ENCODE results near the gene FAM13A.

FAM13A gene

DNA sequence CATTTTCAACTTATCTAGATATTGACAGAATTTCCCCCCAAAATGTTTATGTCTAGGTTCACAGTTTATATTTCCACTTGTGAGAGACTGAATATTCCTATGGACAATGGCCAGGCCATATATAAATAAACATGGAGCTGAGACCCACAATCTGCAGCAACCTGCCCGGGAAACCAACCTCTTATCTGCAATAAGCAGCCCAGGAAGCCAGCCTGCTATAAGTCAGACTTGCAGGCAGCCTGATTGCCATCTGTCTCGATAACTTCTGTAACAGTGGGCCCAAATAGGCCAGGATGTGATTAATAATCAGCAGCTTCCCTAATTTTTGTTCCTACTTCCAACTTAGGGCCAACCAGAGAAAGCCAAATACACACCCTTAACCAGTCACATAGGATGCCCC lies 354.2 kb downstream of the FAM13A start:
- DNase-seq: no peak

DNA sequence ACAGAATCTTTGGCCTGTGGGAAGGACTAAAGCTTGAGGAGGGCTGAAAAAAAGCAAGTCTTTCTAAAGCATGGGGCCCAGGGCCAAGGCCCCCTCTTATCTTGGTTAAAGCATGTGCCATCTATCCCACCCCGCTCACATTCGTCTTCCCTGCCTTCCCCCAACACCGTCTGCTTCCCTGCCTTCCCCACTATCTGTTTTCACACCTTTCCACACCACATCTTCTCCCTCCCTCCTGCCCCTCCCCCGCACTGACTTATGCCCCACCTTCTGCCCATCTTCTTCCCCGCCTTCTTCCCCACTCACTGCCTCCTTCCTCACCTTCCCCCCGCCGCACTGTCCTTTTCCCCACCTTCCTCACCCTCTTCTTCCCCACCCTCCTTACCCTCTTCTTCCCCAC lies 358.5 kb downstream of the FAM13A start:
- no peak for DNase-seq

DNA sequence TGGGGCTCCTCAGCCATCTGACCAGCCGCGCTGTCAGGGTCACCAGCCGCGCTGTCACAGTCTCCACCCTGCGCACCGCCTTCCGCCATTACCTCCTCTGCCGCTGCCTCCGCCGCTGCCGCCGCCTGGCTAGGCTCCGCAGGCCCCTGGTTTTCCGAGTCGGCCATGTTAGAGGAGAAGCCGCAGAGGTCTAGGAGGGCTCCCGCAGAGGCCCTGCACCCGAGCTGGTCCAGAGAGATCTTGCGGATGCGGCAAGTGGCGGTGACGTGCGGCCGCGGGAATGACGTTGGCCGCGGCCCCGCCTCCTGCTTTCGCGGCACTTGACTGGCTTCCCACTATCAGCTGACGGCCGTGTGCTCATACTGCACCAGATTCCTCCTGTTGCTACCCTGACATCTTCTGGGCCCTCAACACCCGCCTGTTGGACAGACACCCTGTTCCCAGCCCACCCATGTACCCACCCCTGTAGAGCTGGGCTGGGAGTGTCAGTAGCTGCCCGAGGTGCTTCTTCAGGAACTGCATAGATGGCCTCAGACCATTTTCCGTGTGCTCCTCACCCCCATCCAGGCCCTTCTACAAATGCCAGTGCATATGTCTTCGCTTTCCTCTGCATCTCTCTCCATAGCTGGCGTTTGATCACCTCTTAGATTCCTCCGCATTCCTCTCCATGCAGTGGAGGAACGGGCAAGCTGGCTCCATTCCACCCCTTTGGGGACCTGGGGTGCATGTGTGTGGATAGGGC lies 359.2 kb downstream of the FAM13A start, which contains the start of gene NAP1L5:
Gene NAP1L5 (minus strand): TSS at position 242 of the 742 bp plus-strand sequence. CDS start 75 bp downstream, at position 167.
- no peak for DNase-seq

DNA sequence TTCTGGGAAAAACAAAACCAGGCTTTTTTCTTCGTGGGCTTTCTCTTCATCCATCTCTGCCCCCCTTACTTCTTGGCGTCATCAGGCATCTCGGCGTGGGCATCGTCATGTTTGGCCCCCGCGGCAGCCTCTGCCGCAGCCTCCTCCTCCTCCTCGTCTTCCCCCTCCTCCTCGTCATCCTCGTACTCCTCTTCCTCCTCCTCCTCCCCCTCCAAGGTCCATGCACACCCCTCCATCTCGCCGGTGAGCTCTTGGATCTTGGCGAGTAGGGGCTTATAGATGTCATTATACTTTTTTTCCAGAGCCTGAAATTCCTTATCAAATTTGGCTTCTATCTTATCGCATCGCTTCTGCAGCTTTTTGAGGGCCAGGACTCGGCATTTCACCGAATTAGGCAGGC lies 359.8 kb downstream of the FAM13A start:
- no peak for DNase-seq

DNA sequence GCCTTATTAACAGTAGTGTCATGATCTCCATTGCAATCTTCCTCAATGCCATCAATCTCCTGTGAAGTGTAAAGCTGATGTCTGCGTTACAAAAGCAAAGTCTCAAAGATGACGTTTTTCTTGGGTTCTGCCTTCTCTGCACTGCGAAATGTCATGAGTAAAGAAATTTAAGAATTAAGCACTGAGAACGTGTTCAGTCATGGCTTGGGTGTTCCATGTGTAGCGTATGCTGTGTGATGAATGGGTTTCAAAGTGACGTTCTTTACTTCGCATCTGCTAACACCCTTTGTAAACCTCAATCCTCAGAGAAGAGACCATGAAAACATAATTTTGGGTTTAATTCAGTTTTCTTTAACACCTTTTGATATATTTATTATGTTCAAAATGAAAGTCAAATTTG lies 360.4 kb downstream of the FAM13A start:
- DNase-seq: no peak

DNA sequence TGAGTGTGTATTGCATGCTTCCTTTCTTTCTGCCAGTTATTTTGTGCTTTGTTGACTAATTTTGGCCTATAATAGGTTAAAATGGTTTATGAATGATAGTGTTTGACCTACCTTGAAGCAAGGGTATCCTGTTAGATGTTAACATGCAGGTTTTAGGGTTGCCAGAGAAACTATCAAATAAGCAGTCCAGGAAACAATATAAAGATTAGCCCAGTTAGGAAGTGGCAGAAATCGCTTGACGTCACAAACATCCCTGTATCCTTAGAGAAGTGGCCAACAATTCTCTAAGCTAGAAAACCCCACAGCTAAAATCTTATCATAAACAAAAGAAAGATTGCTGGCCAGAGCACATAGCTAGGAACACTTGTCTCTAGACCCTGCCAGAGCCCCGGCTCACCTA lies 363.2 kb downstream of the FAM13A start:
- no peak for DNase-seq

DNA sequence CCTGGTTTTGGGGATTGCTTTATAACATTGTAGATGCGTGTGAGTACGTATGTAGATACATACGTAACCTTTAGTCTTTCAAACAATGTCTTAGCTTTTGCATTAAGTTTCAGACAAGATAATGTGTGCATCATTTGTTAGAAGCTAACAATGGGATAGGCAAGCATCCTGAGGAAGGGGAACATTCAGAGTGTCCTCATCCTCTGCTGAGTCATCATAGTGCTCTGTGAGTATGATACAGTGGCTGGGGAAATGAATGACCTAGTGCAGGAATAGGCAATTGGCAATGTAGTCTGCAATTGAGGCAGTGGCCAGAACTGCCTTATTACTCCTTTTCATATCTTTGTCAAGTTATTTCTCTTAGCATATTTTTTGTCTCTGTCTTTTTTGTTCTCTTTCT lies 366.6 kb downstream of the FAM13A start:
- DNase-seq: no peak

DNA sequence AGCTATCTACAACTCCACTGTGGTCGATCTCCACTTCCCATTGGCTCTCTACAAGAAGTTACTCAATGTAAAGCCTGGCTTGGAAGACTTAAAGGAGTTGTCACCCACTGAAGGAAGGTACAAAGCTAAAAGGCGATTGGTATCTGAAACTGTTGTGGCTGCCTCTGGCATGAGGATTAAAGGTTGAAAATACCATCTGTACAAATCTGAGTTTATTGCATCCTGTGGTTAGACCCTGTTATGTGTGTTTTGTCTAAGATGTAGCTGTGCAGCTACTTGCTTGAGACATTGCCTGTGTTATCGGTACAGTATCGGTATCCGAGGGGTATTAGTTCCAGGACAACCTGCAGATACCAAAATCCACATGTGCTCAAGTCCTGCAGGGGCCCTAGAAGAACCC lies 375.8 kb downstream of the FAM13A start:
- DNase-seq: no peak
